HepG2 (cell line): Measurements from ENCODE around the gene SMIM43. TPM values are rescaled to one million over a fixed set of nuclear protein-coding genes. Genes with fewer than 3 reads are reported as not detected.

Experiments
- ATAC-seq: fragments of 200-7000 bp; cut with Tn5 transposase; 3 replicates; pipeline ENCODE4 v1.9.1; 2020; ENCODE audit warnings: mild to moderate bottlenecking, moderate library complexity
- BruUV-seq: library from RNA; stranded (reverse); fragments of 400-500 nt; replicated peaks from 2 replicates; lab custom pipeline; 2021; lab: Mats Ljungman, UMichigan
- CTCF ChIA-PET: fragments of 300-600 bp; formaldehyde crosslinking; extraction: SDS; loops from one replicate; lab custom pipeline; 2021; ENCODE audit warnings: low total read pairs, inconsistent platforms, low intra/inter-chr PET ratio; lab: Yijun Ruan, JAX
- POLR2A ChIA-PET: fragments of 350-600 bp; sonication (Branson Sonifier 250); formaldehyde crosslinking; loops from one replicate; lab custom pipeline; 2020; ENCODE audit warnings: antibody characterized with exemption, inconsistent platforms; lab: Yijun Ruan, JAX
- DNase-seq: peaks from one replicate; pipeline ENCODE4 v3.0.0-alpha.2; 2015; ENCODE audit warnings: low spot score
- FAIRE-seq: peaks from 3 replicates; lab custom pipeline; 2011; peaks lifted over from hg19 to GRCh38; lab: Jason Lieb, UNC
- H2AFZ ChIP-seq: one replicate; pipeline ENCODE4 v1.6.1; 2011; ENCODE audit warnings: low read length, inconsistent platforms
- H3K27ac ChIP-seq: fragments of 300-600 bp; 3 replicates; pipeline ENCODE4 v1.8.0; 2011; ENCODE audit warnings: mixed run types, mild to moderate bottlenecking, mixed read lengths, low read length, inconsistent platforms; ENCODE audit not compliant: insufficient read depth; ENCODE audit errors: extremely low read length
- H3K27me3 ChIP-seq, 2 experiments: fragments of 200-600 bp in 1 of 2; 2 replicates in 1 of 2; 3 replicates in 1 of 2; pipeline versions ENCODE4 v1.6.0 to v1.8.0; 2011; ENCODE audit warnings: low read length in 2 of 2, mild to moderate bottlenecking in 2 of 2, moderate library complexity in 2 of 2, inconsistent platforms in 1 of 2; ENCODE audit not compliant: insufficient read depth in 2 of 2, control insufficient read depth in 1 of 2
- H3K36me3 ChIP-seq, 2 experiments: fragments of 200-600 bp in 1 of 2; replicated peaks in 1 of 2; 2 replicates in 1 of 2; 3 replicates in 1 of 2; pipeline versions ENCODE4 v1.5.1 to v1.8.0; 2011; ENCODE audit warnings: low read length in 2 of 2, inconsistent platforms in 1 of 2; ENCODE audit not compliant: insufficient read depth in 2 of 2, control insufficient read depth in 1 of 2
- H3K4me1 ChIP-seq: 2 replicates; pipeline ENCODE4 v1.5.1; 2012; ENCODE audit warnings: low read length, inconsistent platforms; ENCODE audit not compliant: insufficient read depth
- H3K4me2 ChIP-seq: 2 replicates; pipeline ENCODE4 v1.6.0; 2011; ENCODE audit warnings: low read depth, low read length, inconsistent platforms
- H3K4me3 ChIP-seq, 3 experiments: fragments of 200-600 bp in 1 of 3; sonication (generic), shearing (Covaris generic) in 1 of 3; replicated peaks in 1 of 3; 2 replicates each; pipeline ENCODE4 v1.5.1; 2011 to 2016; ENCODE audit warnings: low read length in 3 of 3, inconsistent platforms in 2 of 3, low read depth in 2 of 3, mild to moderate bottlenecking in 2 of 3, control low read depth in 1 of 3, mixed read lengths in 1 of 3; ENCODE audit not compliant: insufficient read depth in 1 of 3
- H3K79me2 ChIP-seq: one replicate; pipeline ENCODE4 v1.6.1; 2011; ENCODE audit warnings: low read length, inconsistent platforms; ENCODE audit not compliant: insufficient read depth
- H3K9ac ChIP-seq: 2 replicates; pipeline ENCODE4 v1.6.0; 2011; ENCODE audit warnings: mild to moderate bottlenecking, low read depth, low read length, inconsistent platforms; ENCODE audit not compliant: insufficient read depth
- H3K9me3 ChIP-seq: 2 replicates; pipeline ENCODE4 v1.5.1; 2012; ENCODE audit warnings: mild to moderate bottlenecking, low read length
- H4K20me1 ChIP-seq: 2 replicates; pipeline ENCODE4 v1.6.0; 2011; ENCODE audit warnings: inconsistent platforms, mild to moderate bottlenecking, low read length, moderate library complexity; ENCODE audit not compliant: insufficient read depth
- FOXA1 ChIP-seq, 2 experiments: fragments of 450-650 bp in 1 of 2; sonication (generic) in 1 of 2; formaldehyde crosslinking in 1 of 2; IDR thresholded peaks; 2 replicates each; pipeline versions ENCODE4 v1.4.0 to v1.6.1; 2016 to 2020; ENCODE audit warnings: missing genetic modification reagents in 1 of 2
- HNF1A ChIP-seq, 2 experiments: sonication (generic) in 1 of 2; formaldehyde crosslinking in 1 of 2; IDR thresholded peaks; 2 replicates each; pipeline versions ENCODE4 v1.4.0 to v1.6.1; 2016 to 2020; ENCODE audit warnings: borderline replicate concordance in 1 of 2, low read depth in 1 of 2, mild to moderate bottlenecking in 1 of 2, missing genetic modification reagents in 1 of 2
- NR3C1 ChIP-seq: sonication (generic); formaldehyde crosslinking; IDR thresholded peaks from 2 replicates; pipeline ENCODE4 v1.4.0; 2020; ENCODE audit warnings: missing genetic modification reagents
- ZFP36L2 ChIP-seq: sonication (generic); formaldehyde crosslinking; IDR thresholded peaks from 2 replicates; pipeline ENCODE4 v1.4.0; 2020; ENCODE audit warnings: missing genetic modification reagents
- ZNF30 ChIP-seq: sonication (generic); formaldehyde crosslinking; IDR thresholded peaks from 2 replicates; pipeline ENCODE4 v1.5.0; 2020; ENCODE audit warnings: mild to moderate bottlenecking, missing genetic modification reagents
- ZNF317 ChIP-seq: sonication (generic); formaldehyde crosslinking; IDR thresholded peaks from 2 replicates; pipeline ENCODE4 v1.5.0; 2020; ENCODE audit warnings: mild to moderate bottlenecking, missing genetic modification reagents
- ZNF34 ChIP-seq: sonication (generic); formaldehyde crosslinking; IDR thresholded peaks from 2 replicates; pipeline ENCODE4 v1.4.0; 2020; ENCODE audit warnings: mild to moderate bottlenecking, missing genetic modification reagents, borderline replicate concordance
- ZNF577 ChIP-seq: sonication (generic); formaldehyde crosslinking; IDR thresholded peaks from 2 replicates; pipeline ENCODE4 v1.4.0; 2020; ENCODE audit warnings: mild to moderate bottlenecking, low read depth, missing genetic modification reagents, borderline replicate concordance
- ZNF607 ChIP-seq: sonication (generic); formaldehyde crosslinking; IDR thresholded peaks from 2 replicates; pipeline ENCODE4 v1.5.1; 2020; ENCODE audit warnings: missing genetic modification reagents, mild to moderate bottlenecking, borderline replicate concordance
- WGBS: methylation state at CpG from one replicate; pipeline ENCODE4 v1.1.6; 2017; ENCODE audit warnings: low lambda C conversion rate; 5-methylcytosine and 5-hydroxymethylcytosine counted together
- in situ Hi-C: cut with HindIII; loops from 2 replicates; pipeline ENCODE4 v1.10.0; 2017; ENCODE audit warnings: low pct_unique_long_range_greater_than_20kb; ENCODE audit not compliant: extremely low pct_ligation_motif_present
- intact Hi-C: fragments of 100-400 bp; cut with micrococcal nuclease; formaldehyde crosslinking; loops from one replicate; pipeline ENCODE4 v1.10.0; 2022; ENCODE audit not compliant: unreplicated experiment
- polyA plus RNA-seq, 8 experiments: library from polyadenylated mRNA; depleted of rRNA in 3 of 8; stranded (reverse) in 7 of 8; unstranded in 1 of 8; fragments of >200 nt; fragmentation: Illumina TruSeq in 4 of 8; extraction: Trizol in 4 of 8; gene quantifications; 2 replicates each; pipeline versions ENCODE4 v1.2.1 to v1.2.3, GENCODE V29; 2011 to 2016; ENCODE audit warnings: low read depth in 4 of 8, missing spikeins in 1 of 8, mixed read lengths in 1 of 8; ENCODE audit not compliant: insufficient read depth in 1 of 8
- total RNA-seq, 5 experiments: library from RNA; depleted of rRNA; stranded (reverse); fragments of >200 nt; fragmentation: Illumina TruSeq; extraction: Trizol; gene quantifications; 2 replicates each; pipeline ENCODE4 v1.2.3, GENCODE V29; 2016; ENCODE audit warnings: low read depth in 1 of 5
- TF ChIP-seq, protein P1 (sequence below): IDR thresholded peaks from 2 replicates; pipeline ENCODE4 v1.6.1; 2016; ENCODE audit warnings: missing biosample characterization, missing genetic modification reagents, low read depth
- TF ChIP-seq, protein P2 (sequence below): sonication (generic); formaldehyde crosslinking; IDR thresholded peaks from 2 replicates; pipeline ENCODE4 v1.8.1; 2023; ENCODE audit warnings: mild to moderate bottlenecking, inconsistent platforms, moderate library complexity, missing genetic modification reagents, borderline replicate concordance
- TF ChIP-seq, protein P3 (sequence below): sonication (generic); formaldehyde crosslinking; IDR thresholded peaks from 2 replicates; pipeline ENCODE4 v1.4.0; 2020; ENCODE audit warnings: low read depth, mild to moderate bottlenecking, missing genetic modification reagents

The SMIM43 gene
- total and polyA plus RNA-seq, 2 of the 13 experiments (the other 11 are each of a cell fraction or from before 2014, with no cell fraction given): not detected

DNA sequence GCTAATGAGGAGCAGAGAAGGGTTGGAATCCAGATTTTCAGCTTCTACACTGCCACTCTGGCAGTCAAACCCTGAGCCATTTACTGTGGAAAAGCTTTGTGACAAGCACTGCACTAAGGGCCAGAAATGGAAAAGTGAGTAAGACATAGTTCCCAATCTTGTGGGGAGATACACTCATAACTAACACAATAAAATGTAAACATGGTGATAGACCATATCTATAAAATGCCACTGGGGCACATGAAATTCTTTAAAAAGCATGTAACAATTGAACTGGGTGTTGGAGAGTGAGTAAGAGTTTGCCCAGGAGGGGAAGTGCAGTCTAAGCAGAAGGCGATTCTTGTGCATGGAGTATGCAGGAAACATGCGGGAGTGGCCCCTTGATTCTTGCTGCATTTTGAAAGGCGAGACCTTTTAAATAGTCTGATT, 36.2 kb downstream of the SMIM43 start:
- WGBS: 59% methylated on average over 3 of the region's 3 CpGs
- no peaks in the 10 kb centered on the region for H3K79me2 ChIP-seq
- ATAC-seq (no peak), DNase-seq (no peak), FAIRE-seq (no peak)
- ChIA-PET POLR2A (no interaction called here), CTCF (no interaction called here)
- H3K9me3 ChIP-seq: no peaks in the 10 kb centered on the region
- H4K20me1 ChIP-seq: no peaks in the 10 kb centered on the region
- no peak overlapping the region for H3K9ac ChIP-seq
- no peaks in the 10 kb centered on the region for H3K36me3 ChIP-seq
- H3K4me2 ChIP-seq: no peak overlapping the region
- no peak overlapping the region for H3K27ac ChIP-seq
- no peak overlapping the region for H3K4me3 ChIP-seq
- no peak overlapping the region for H2AFZ ChIP-seq
- H3K4me1 ChIP-seq: no peaks in the 10 kb centered on the region
- H3K27me3 ChIP-seq: peaks cover 0 to 6% of the 10 kb centered on the region in 2 experiments; a peak in 2 of 5 replicates
- intact Hi-C loops (loop anchor here (5.0 kb wide), 1 partner anchor 52 kb away; no protein-coding TSS in a partner anchor), in situ Hi-C loops (loop anchor here (10.0 kb wide), 1 partner anchor 54 kb away; no protein-coding TSS in a partner anchor)
- BruUV-seq: no TSS peak
- TF ChIP-seq ZFP36L2 (CRISPR knock-in tag) (no peak), ZNF30 (CRISPR knock-in tag) (no peak), NR3C1 (CRISPR knock-in tag) (no peak), ZNF34 (CRISPR knock-in tag) (no peak), ZNF317 (no peak), HNF1A (IDR thresholded peaks at IDR 0.05; ENCODE audit: low read depth) (no peak), HNF1A (CRISPR knock-in tag; IDR thresholded peaks at IDR 0.05; ENCODE audit: borderline replicate concordance) (no peak), ZNF577 (CRISPR knock-in tag) (no peak), ZNF607 (CRISPR knock-in tag) (no peak), FOXA1 (IDR thresholded peaks at IDR 0.05) (no peak), FOXA1 (CRISPR knock-in tag; IDR thresholded peaks at IDR 0.05) (no peak)
- TF ChIP-seq, protein P1, sequence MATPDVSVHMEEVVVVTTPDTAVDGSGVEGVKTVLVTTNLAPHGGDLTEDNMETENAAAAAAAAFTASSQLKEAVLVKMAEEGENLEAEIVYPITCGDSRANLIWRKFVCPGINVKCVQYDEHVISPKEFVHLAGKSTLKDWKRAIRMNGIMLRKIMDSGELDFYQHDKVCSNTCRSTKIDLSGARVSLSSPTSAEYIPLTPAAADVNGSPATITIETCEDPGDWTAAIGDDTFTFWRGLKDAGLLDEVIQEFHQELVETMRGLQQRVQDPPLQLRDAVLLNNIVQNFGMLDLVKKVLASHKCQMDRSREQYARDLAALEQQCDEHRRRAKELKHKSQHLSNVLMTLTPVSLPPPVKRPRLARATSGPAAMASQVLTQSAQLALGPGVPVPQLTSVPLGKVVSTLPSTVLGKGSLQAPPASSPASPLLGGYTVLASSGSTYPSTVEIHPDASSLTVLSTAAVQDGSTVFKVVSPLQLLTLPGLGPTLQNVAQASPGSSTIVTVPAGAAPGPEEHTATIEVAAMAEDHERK (CRISPR knock-in tag): no peak
- TF ChIP-seq, protein P2, sequence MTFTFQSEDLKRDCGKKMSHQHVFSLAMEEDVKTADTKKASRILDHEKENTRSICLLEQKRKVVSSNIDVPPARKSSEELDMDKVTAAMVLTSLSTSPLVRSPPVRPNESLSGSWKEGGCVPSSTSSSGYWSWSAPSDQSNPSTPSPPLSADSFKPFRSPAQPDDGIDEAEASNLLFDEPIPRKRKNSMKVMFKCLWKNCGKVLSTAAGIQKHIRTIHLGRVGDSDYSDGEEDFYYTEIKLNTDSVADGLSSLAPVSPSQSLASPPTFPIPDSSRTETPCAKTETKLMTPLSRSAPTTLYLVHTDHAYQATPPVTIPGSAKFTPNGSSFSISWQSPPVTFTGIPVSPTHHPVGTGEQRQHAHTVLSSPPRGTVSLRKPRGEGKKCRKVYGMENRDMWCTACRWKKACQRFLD (CRISPR knock-in tag): no peak
- TF ChIP-seq, protein P3, sequence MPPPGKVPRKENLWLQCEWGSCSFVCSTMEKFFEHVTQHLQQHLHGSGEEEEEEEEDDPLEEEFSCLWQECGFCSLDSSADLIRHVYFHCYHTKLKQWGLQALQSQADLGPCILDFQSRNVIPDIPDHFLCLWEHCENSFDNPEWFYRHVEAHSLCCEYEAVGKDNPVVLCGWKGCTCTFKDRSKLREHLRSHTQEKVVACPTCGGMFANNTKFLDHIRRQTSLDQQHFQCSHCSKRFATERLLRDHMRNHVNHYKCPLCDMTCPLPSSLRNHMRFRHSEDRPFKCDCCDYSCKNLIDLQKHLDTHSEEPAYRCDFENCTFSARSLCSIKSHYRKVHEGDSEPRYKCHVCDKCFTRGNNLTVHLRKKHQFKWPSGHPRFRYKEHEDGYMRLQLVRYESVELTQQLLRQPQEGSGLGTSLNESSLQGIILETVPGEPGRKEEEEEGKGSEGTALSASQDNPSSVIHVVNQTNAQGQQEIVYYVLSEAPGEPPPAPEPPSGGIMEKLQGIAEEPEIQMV (CRISPR knock-in tag): no peak
